Astrocyte (in vitro differentiated cells and primary cell): ENCODE results near the gene ISY1. TPM values are rescaled to one million over a fixed set of nuclear protein-coding genes. Genes with fewer than 3 reads are reported as not detected.

Source experiments
- DNase-seq: peaks from one replicate; pipeline ENCODE4 v3.0.0-alpha.2; 2010; ENCODE audit warnings: low read depth
- FAIRE-seq: peaks from 2 replicates; lab custom pipeline; 2011; peaks lifted over from hg19 to GRCh38; lab: Jason Lieb, UNC
- H2AFZ ChIP-seq: 2 replicates; pipeline ENCODE4 v1.6.0; 2012; ENCODE audit warnings: low read depth, low read length, inconsistent platforms
- H3K27ac ChIP-seq: 2 replicates; pipeline ENCODE4 v1.5.1; 2011; ENCODE audit warnings: low read depth, low read length, inconsistent platforms
- H3K27me3 ChIP-seq: 2 replicates; pipeline ENCODE4 v1.6.0; 2011; ENCODE audit warnings: low read length, inconsistent platforms; ENCODE audit not compliant: insufficient read depth
- H3K36me3 ChIP-seq: 2 replicates; pipeline ENCODE4 v1.5.1; 2011; ENCODE audit warnings: low read length, inconsistent platforms; ENCODE audit not compliant: insufficient read depth
- H3K4me1 ChIP-seq: 2 replicates; pipeline ENCODE4 v1.5.1; 2011; ENCODE audit warnings: low read length, inconsistent platforms; ENCODE audit not compliant: insufficient read depth
- H3K4me2 ChIP-seq: 2 replicates; pipeline ENCODE4 v1.6.0; 2012; ENCODE audit warnings: low read length, inconsistent platforms
- H3K4me3 ChIP-seq: 2 replicates; pipeline ENCODE4 v1.5.1; 2011; ENCODE audit warnings: low read depth, mild to moderate bottlenecking, low read length, inconsistent platforms; ENCODE audit not compliant: insufficient read depth
- H3K79me2 ChIP-seq: 2 replicates; pipeline ENCODE4 v1.6.0; 2012; ENCODE audit warnings: mild to moderate bottlenecking, low read length, inconsistent platforms; ENCODE audit not compliant: insufficient read depth
- H3K9ac ChIP-seq: 2 replicates; pipeline ENCODE4 v1.6.0; 2012; ENCODE audit warnings: mild to moderate bottlenecking, low read length, inconsistent platforms
- H3K9me3 ChIP-seq: 2 replicates; pipeline ENCODE4 v1.5.1; 2012; ENCODE audit warnings: low read depth, mild to moderate bottlenecking, low read length, inconsistent platforms; ENCODE audit not compliant: insufficient read depth
- H4K20me1 ChIP-seq: 2 replicates; pipeline ENCODE4 v1.6.0; 2012; ENCODE audit warnings: low read length, inconsistent platforms; ENCODE audit not compliant: insufficient read depth
- H3K27ac Mint-ChIP-seq: one replicate; pipeline ENCODE4 v1.8.0; 2021; ENCODE audit warnings: mild to moderate bottlenecking, mixed read lengths; ENCODE audit not compliant: unreplicated experiment
- H3K27me3 Mint-ChIP-seq: one replicate; pipeline ENCODE4 v1.8.0; 2021; ENCODE audit warnings: low read depth, mixed read lengths; ENCODE audit not compliant: unreplicated experiment
- H3K36me3 Mint-ChIP-seq: one replicate; pipeline ENCODE4 v1.8.0; 2021; ENCODE audit warnings: low read depth, mixed read lengths; ENCODE audit not compliant: unreplicated experiment
- H3K4me1 Mint-ChIP-seq: one replicate; pipeline ENCODE4 v1.8.0; 2021; ENCODE audit warnings: low read depth, mixed read lengths; ENCODE audit not compliant: unreplicated experiment
- H3K4me3 Mint-ChIP-seq: one replicate; pipeline ENCODE4 v1.8.0; 2021; ENCODE audit warnings: mild to moderate bottlenecking, moderate library complexity, mixed read lengths; ENCODE audit not compliant: unreplicated experiment
- H3K9me3 Mint-ChIP-seq: one replicate; pipeline ENCODE4 v1.8.0; 2021; ENCODE audit warnings: mild to moderate bottlenecking, mixed read lengths; ENCODE audit not compliant: unreplicated experiment
- CTCF ChIP-seq: IDR thresholded peaks from 2 replicates; pipeline ENCODE4 v1.5.1; 2011; ENCODE audit warnings: low read depth, mild to moderate bottlenecking, inconsistent platforms, low read length, moderate library complexity; ENCODE audit not compliant: insufficient read depth
- EZH2 ChIP-seq: IDR thresholded peaks from 2 replicates; pipeline ENCODE4 v1.6.1; 2012; ENCODE audit warnings: mild to moderate bottlenecking, low read length, inconsistent platforms; ENCODE audit not compliant: insufficient read depth
- total RNA-seq: library from RNA; stranded (reverse); gene quantifications from 2 replicates; pipeline ENCODE4 v1.2.1, GENCODE V29; 2021

ISY1 gene
- total RNA-seq, 1 donor from 2014 or later, result 26.6 TPM

GRCh38 chr3:129078510-129078909 is 82.4 kb downstream of the ISY1 start:
- Mint-ChIP-seq H3K4me1 (no peaks in the 10 kb centered on the region), H3K27ac (no peak overlapping the region), H3K27me3 (peaks cover 12% of the 10 kb centered on the region), H3K9me3 (peaks cover 3% of the 10 kb centered on the region), H3K36me3 (no peaks in the 10 kb centered on the region), H3K4me3 (no peak overlapping the region)
- Histone ChIP-seq H3K4me3 (no peak overlapping the region), H3K36me3 (no peaks in the 10 kb centered on the region), H4K20me1 (no peaks in the 10 kb centered on the region), H3K9ac (no peak overlapping the region), H3K27me3 (no peaks in the 10 kb centered on the region), H3K79me2 (no peaks in the 10 kb centered on the region), H3K4me2 (no peak overlapping the region), H3K4me1 (no peaks in the 10 kb centered on the region), H3K9me3 (no peaks in the 10 kb centered on the region), H2AFZ (no peak overlapping the region), H3K27ac (no peak overlapping the region)
- no peak for FAIRE-seq
- no peak for TF ChIP-seq CTCF
- no peak for TF ChIP-seq EZH2
- DNase-seq, result no peak

Other genes starting within 250 kb of the ISY1 start
- gene CFAP92, start 167.0 kb downstream of the ISY1 start, total RNA-seq, result 0.10 and 0.52 TPM in 2 replicates
- gene EFCC1, start 159.8 kb downstream of the ISY1 start, total RNA-seq, result not detected in 2 replicates
- not detected in 2 replicates for gene GP9, start 100.3 kb downstream of the ISY1 start, total RNA-seq
- gene RAB43, start 39.3 kb downstream of the ISY1 start, total RNA-seq, result 34.5 and 35.0 TPM in 2 replicates
- gene CNBP, start 22.8 kb upstream of the ISY1 start, total RNA-seq, result 206 and 227 TPM in 2 replicates
- 267 and 275 TPM in 2 replicates for gene COPG1, start 88.5 kb upstream of the ISY1 start, total RNA-seq
- 22.4 and 27.4 TPM in 2 replicates for gene HMCES, start 117.8 kb upstream of the ISY1 start, total RNA-seq